MM.1S (cell line): ENCODE measurements around the gene C19orf85.

ENCODE experiments used
- CTCF ChIP-seq: fragments of 300-600 bp; sonication (generic); IDR thresholded peaks from 2 replicates; pipeline ENCODE4 v1.5.1; 2016; ENCODE audit warnings: antibody characterized with exemption, low read length, mixed read lengths
- EZH2 ChIP-seq: fragments of 300-600 bp; sonication (generic); optimal IDR thresholded peaks from 2 replicates; pipeline ENCODE3; 2017; ENCODE audit warnings: low read depth, mild to moderate bottlenecking, antibody characterized with exemption, low read length, mixed read lengths

DNA sequence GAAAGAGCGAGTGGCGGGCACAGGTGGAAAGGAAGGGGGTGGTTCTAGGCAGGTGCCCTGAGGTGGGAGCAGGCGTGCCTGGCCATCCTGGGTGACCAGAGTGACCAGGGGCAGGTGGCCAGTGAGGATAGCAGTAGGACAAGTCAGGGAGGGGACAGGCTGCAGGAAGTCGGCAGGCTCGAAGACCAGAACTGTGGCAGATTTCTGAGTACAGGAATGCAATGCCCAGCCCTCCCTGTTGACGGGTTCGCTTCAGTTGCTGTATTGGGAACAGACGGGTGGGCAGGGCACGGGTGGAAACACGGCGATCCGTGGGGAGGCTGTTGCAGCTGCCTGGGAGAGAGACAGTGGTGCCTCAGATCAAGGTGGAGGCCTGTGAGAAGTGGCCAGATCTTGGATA is 13.8 kb upstream of the C19orf85 start:
- no peak for TF ChIP-seq CTCF
- no peak for TF ChIP-seq EZH2
